HepG2 (cell line): Measurements from ENCODE around the gene LRRC4C. TPM values are rescaled to one million over a fixed set of nuclear protein-coding genes. Genes with fewer than 3 reads are reported as not detected.

ENCODE experiments used
- ATAC-seq: fragments of 200-7000 bp; cut with Tn5 transposase; 3 replicates; pipeline ENCODE4 v1.9.1; 2020; ENCODE audit warnings: mild to moderate bottlenecking, moderate library complexity
- BruUV-seq: library from RNA; stranded (reverse); fragments of 400-500 nt; replicated peaks from 2 replicates; lab custom pipeline; 2021; lab: Mats Ljungman, UMichigan
- CTCF ChIA-PET: fragments of 300-600 bp; formaldehyde crosslinking; extraction: SDS; loops from one replicate; lab custom pipeline; 2021; ENCODE audit warnings: low total read pairs, inconsistent platforms, low intra/inter-chr PET ratio; lab: Yijun Ruan, JAX
- POLR2A ChIA-PET: fragments of 350-600 bp; sonication (Branson Sonifier 250); formaldehyde crosslinking; loops from one replicate; lab custom pipeline; 2020; ENCODE audit warnings: antibody characterized with exemption, inconsistent platforms; lab: Yijun Ruan, JAX
- DNase-seq: peaks from one replicate; pipeline ENCODE4 v3.0.0-alpha.2; 2015; ENCODE audit warnings: low spot score
- FAIRE-seq: peaks from 3 replicates; lab custom pipeline; 2011; peaks lifted over from hg19 to GRCh38; lab: Jason Lieb, UNC
- H2AFZ ChIP-seq: one replicate; pipeline ENCODE4 v1.6.1; 2011; ENCODE audit warnings: low read length, inconsistent platforms
- H3K27ac ChIP-seq: fragments of 300-600 bp; 3 replicates; pipeline ENCODE4 v1.8.0; 2011; ENCODE audit warnings: mixed run types, mild to moderate bottlenecking, mixed read lengths, low read length, inconsistent platforms; ENCODE audit not compliant: insufficient read depth; ENCODE audit errors: extremely low read length
- H3K27me3 ChIP-seq, 2 experiments: fragments of 200-600 bp in 1 of 2; 2 replicates in 1 of 2; 3 replicates in 1 of 2; pipeline versions ENCODE4 v1.6.0 to v1.8.0; 2011; ENCODE audit warnings: low read length in 2 of 2, mild to moderate bottlenecking in 2 of 2, moderate library complexity in 2 of 2, inconsistent platforms in 1 of 2; ENCODE audit not compliant: insufficient read depth in 2 of 2, control insufficient read depth in 1 of 2
- H3K36me3 ChIP-seq, 2 experiments: fragments of 200-600 bp in 1 of 2; replicated peaks in 1 of 2; 2 replicates in 1 of 2; 3 replicates in 1 of 2; pipeline versions ENCODE4 v1.5.1 to v1.8.0; 2011; ENCODE audit warnings: low read length in 2 of 2, inconsistent platforms in 1 of 2; ENCODE audit not compliant: insufficient read depth in 2 of 2, control insufficient read depth in 1 of 2
- H3K4me1 ChIP-seq: 2 replicates; pipeline ENCODE4 v1.5.1; 2012; ENCODE audit warnings: low read length, inconsistent platforms; ENCODE audit not compliant: insufficient read depth
- H3K4me2 ChIP-seq: 2 replicates; pipeline ENCODE4 v1.6.0; 2011; ENCODE audit warnings: low read depth, low read length, inconsistent platforms
- H3K4me3 ChIP-seq, 3 experiments: fragments of 200-600 bp in 1 of 3; sonication (generic), shearing (Covaris generic) in 1 of 3; replicated peaks in 1 of 3; 2 replicates each; pipeline ENCODE4 v1.5.1; 2011 to 2016; ENCODE audit warnings: low read length in 3 of 3, inconsistent platforms in 2 of 3, low read depth in 2 of 3, mild to moderate bottlenecking in 2 of 3, control low read depth in 1 of 3, mixed read lengths in 1 of 3; ENCODE audit not compliant: insufficient read depth in 1 of 3
- H3K79me2 ChIP-seq: one replicate; pipeline ENCODE4 v1.6.1; 2011; ENCODE audit warnings: low read length, inconsistent platforms; ENCODE audit not compliant: insufficient read depth
- H3K9ac ChIP-seq: 2 replicates; pipeline ENCODE4 v1.6.0; 2011; ENCODE audit warnings: mild to moderate bottlenecking, low read depth, low read length, inconsistent platforms; ENCODE audit not compliant: insufficient read depth
- H3K9me3 ChIP-seq: 2 replicates; pipeline ENCODE4 v1.5.1; 2012; ENCODE audit warnings: mild to moderate bottlenecking, low read length
- H4K20me1 ChIP-seq: 2 replicates; pipeline ENCODE4 v1.6.0; 2011; ENCODE audit warnings: inconsistent platforms, mild to moderate bottlenecking, low read length, moderate library complexity; ENCODE audit not compliant: insufficient read depth
- AKAP8 ChIP-seq: sonication (generic); formaldehyde crosslinking; IDR thresholded peaks from 2 replicates; pipeline ENCODE4 v1.5.1; 2020; ENCODE audit warnings: mild to moderate bottlenecking, missing genetic modification reagents
- ARID2 ChIP-seq: sonication (generic); formaldehyde crosslinking; IDR thresholded peaks from 2 replicates; pipeline ENCODE4 v1.8.1; 2022; ENCODE audit warnings: mild to moderate bottlenecking, missing genetic modification reagents, borderline replicate concordance
- HCFC1 ChIP-seq: fragments of 150-350 bp; IDR thresholded peaks from 2 replicates; pipeline ENCODE4 v1.6.1; 2014; ENCODE audit warnings: low read depth, low read length
- HINFP ChIP-seq: sonication (generic); formaldehyde crosslinking; IDR thresholded peaks from 2 replicates; pipeline ENCODE4 v1.4.0; 2020; ENCODE audit warnings: low read depth, mild to moderate bottlenecking, missing genetic modification reagents
- NR0B2 ChIP-seq: sonication (generic); formaldehyde crosslinking; IDR thresholded peaks from 2 replicates; pipeline ENCODE4 v1.4.0; 2020; ENCODE audit warnings: mild to moderate bottlenecking, missing genetic modification reagents
- NR2F6 ChIP-seq, 2 experiments: IDR thresholded peaks; 2 replicates each; pipeline ENCODE4 v1.6.1; 2016; ENCODE audit warnings: antibody characterized with exemption in 1 of 2, mild to moderate bottlenecking in 1 of 2
- NR3C1 ChIP-seq: sonication (generic); formaldehyde crosslinking; IDR thresholded peaks from 2 replicates; pipeline ENCODE4 v1.4.0; 2020; ENCODE audit warnings: missing genetic modification reagents
- PBX2 ChIP-seq: IDR thresholded peaks from 2 replicates; pipeline ENCODE4 v1.6.1; 2016; ENCODE audit warnings: control low read depth
- REXO4 ChIP-seq: sonication (generic); formaldehyde crosslinking; IDR thresholded peaks from 2 replicates; pipeline ENCODE4 v1.8.0; 2022; ENCODE audit warnings: missing genetic modification reagents, mild to moderate bottlenecking, borderline replicate concordance
- SATB2 ChIP-seq: sonication (generic); formaldehyde crosslinking; IDR thresholded peaks from 2 replicates; pipeline ENCODE4 v1.5.0; 2020; ENCODE audit warnings: missing genetic modification reagents
- SMC3 ChIP-seq: IDR thresholded peaks from 2 replicates; pipeline ENCODE4 v1.6.1; 2011; ENCODE audit warnings: low read length, improper control_type of control experiment
- TEAD2 ChIP-seq: sonication (generic); formaldehyde crosslinking; IDR thresholded peaks from 2 replicates; pipeline ENCODE4 v1.9.0; 2021; ENCODE audit warnings: missing genetic modification reagents
- TOE1 ChIP-seq: sonication (generic); formaldehyde crosslinking; IDR thresholded peaks from 2 replicates; pipeline ENCODE4 v1.4.0; 2020; ENCODE audit warnings: mild to moderate bottlenecking, missing genetic modification reagents
- U2AF2 ChIP-seq: fragments of 200-400 bp; formaldehyde crosslinking; IDR thresholded peaks from 2 replicates; pipeline ENCODE4 v1.6.1; 2017; ENCODE audit warnings: low read depth, mild to moderate bottlenecking, low read length
- ZFP62 ChIP-seq: sonication (generic); formaldehyde crosslinking; IDR thresholded peaks from 2 replicates; pipeline ENCODE4 v1.4.0; 2020; ENCODE audit warnings: missing genetic modification reagents
- ZFY ChIP-seq: sonication (generic); formaldehyde crosslinking; IDR thresholded peaks from 2 replicates; pipeline ENCODE4 v1.4.0; 2020; ENCODE audit warnings: missing genetic modification reagents
- ZNF17 ChIP-seq: sonication (generic); formaldehyde crosslinking; IDR thresholded peaks from 2 replicates; pipeline ENCODE4 v1.5.0; 2020; ENCODE audit warnings: mild to moderate bottlenecking, missing genetic modification reagents
- ZNF18 ChIP-seq: sonication (generic); formaldehyde crosslinking; IDR thresholded peaks from 2 replicates; pipeline ENCODE4 v1.8.0; 2022; ENCODE audit warnings: mild to moderate bottlenecking, missing genetic modification reagents; ENCODE audit not compliant: insufficient replicate concordance
- ZNF326 ChIP-seq: sonication (generic); formaldehyde crosslinking; IDR thresholded peaks from 2 replicates; pipeline ENCODE4 v1.4.0; 2020; ENCODE audit warnings: missing genetic modification reagents, borderline replicate concordance
- WGBS: methylation state at CpG from one replicate; pipeline ENCODE4 v1.1.6; 2017; ENCODE audit warnings: low lambda C conversion rate; 5-methylcytosine and 5-hydroxymethylcytosine counted together
- in situ Hi-C: cut with HindIII; loops from 2 replicates; pipeline ENCODE4 v1.10.0; 2017; ENCODE audit warnings: low pct_unique_long_range_greater_than_20kb; ENCODE audit not compliant: extremely low pct_ligation_motif_present
- intact Hi-C: fragments of 100-400 bp; cut with micrococcal nuclease; formaldehyde crosslinking; loops from one replicate; pipeline ENCODE4 v1.10.0; 2022; ENCODE audit not compliant: unreplicated experiment
- polyA plus RNA-seq, 8 experiments: library from polyadenylated mRNA; depleted of rRNA in 3 of 8; stranded (reverse) in 7 of 8; unstranded in 1 of 8; fragments of >200 nt; fragmentation: Illumina TruSeq in 4 of 8; extraction: Trizol in 4 of 8; gene quantifications; 2 replicates each; pipeline versions ENCODE4 v1.2.1 to v1.2.3, GENCODE V29; 2011 to 2016; ENCODE audit warnings: low read depth in 4 of 8, missing spikeins in 1 of 8, mixed read lengths in 1 of 8; ENCODE audit not compliant: insufficient read depth in 1 of 8
- total RNA-seq, 5 experiments: library from RNA; depleted of rRNA; stranded (reverse); fragments of >200 nt; fragmentation: Illumina TruSeq; extraction: Trizol; gene quantifications; 2 replicates each; pipeline ENCODE4 v1.2.3, GENCODE V29; 2016; ENCODE audit warnings: low read depth in 1 of 5

The LRRC4C gene
- total and polyA plus RNA-seq, 2 of the 13 experiments (the other 11 are each of a cell fraction or from before 2014, with no cell fraction given): not detected

- H3K27ac ChIP-seq: no peak overlapping the region
- no peaks in the 10 kb centered on the region for H3K36me3 ChIP-seq
- H3K4me2 ChIP-seq: no peak overlapping the region
- H4K20me1 ChIP-seq: no peaks in the 10 kb centered on the region
- 0% methylated on average over 2 of the region's 2 CpGs for WGBS
- no peaks in the 10 kb centered on the region for H3K9me3 ChIP-seq
- intact Hi-C loops: no loop called here
- H3K4me1 ChIP-seq: no peaks in the 10 kb centered on the region
- no peak overlapping the region for H2AFZ ChIP-seq
- H3K79me2 ChIP-seq: no peaks in the 10 kb centered on the region
- no TSS peak for BruUV-seq
- H3K9ac ChIP-seq: no peak overlapping the region
- DNase-seq (no peak), FAIRE-seq (no peak), ATAC-seq (no peak)
- in situ Hi-C loops: no loop called here
- H3K4me3 ChIP-seq: no peak overlapping the region
- H3K27me3 ChIP-seq: no peaks in the 10 kb centered on the region
- ChIA-PET POLR2A (no interaction called here), CTCF (no interaction called here)
- TF ChIP-seq TEAD2 (CRISPR knock-in tag) (no peak), NR2F6 (IDR thresholded peaks at IDR 0.05) (no peak), NR2F6 (CRISPR knock-in tag; IDR thresholded peaks at IDR 0.05) (no peak), SATB2 (CRISPR knock-in tag) (no peak), ZFY (no peak), PBX2 (CRISPR knock-in tag) (no peak), HCFC1 (no peak), SMC3 (no peak), HINFP (no peak), NR3C1 (CRISPR knock-in tag) (no peak), ZNF17 (no peak), NR0B2 (CRISPR knock-in tag) (no peak), AKAP8 (CRISPR knock-in tag) (no peak), ARID2 (no peak), TOE1 (CRISPR knock-in tag) (no peak), ZFP62 (no peak), ZNF18 (CRISPR knock-in tag) (no peak), U2AF2 (no peak), REXO4 (CRISPR knock-in tag) (no peak), ZNF326 (CRISPR knock-in tag) (no peak)
These were observed 13.3 kb downstream of the LRRC4C start for GRCh38 chr11:41446107-41446506.
